ENCODE results near the gene CAMK2D.
A peak's percentile ranks its signal among the peaks of the same experiment; 100 is the strongest.
"Not testable (repeated sequence)": the region's sequence is repeated elsewhere in the genome, so short reads cannot be mapped to it uniquely, and the experiment has no call there.

The CAMK2D gene

DNA sequence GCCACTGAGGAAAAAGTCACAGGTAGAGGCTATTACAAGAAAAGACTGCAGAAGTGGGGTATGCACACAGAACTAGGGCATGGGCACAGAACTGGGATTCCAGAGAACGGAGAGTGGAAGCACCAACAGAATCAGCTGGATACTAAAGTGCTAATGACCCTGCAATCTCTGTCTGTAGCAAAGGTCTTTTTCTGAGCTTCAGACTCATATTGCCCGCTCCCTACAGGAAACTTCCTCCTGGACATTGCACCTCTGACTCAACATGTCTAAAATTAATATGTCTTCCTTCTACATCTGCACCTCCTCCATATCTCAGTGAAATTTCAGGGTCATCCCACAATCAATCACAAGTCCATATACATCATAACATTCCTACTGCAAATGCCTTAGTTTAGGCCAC is 5.3 kb upstream of the CAMK2D start:
- in situ Hi-C loops (cut with HindIII; ENCODE audit: low sequenced_read_pairs) = no loop called here
- no peak overlapping the region for H3K4me3 ChIP-seq (ENCODE audit: low read depth, low read length)
- DNase-seq (ENCODE audit: low read depth) = no peak
- no peak for TF ChIP-seq CTCF (IDR thresholded peaks at IDR 0.05; ENCODE audit: low read depth, low read length, missing control alignments)

- TF ChIP-seq CTCF (IDR thresholded peaks at IDR 0.05; ENCODE audit: low read depth, low read length, missing control alignments) = no peak
- H3K4me3 ChIP-seq (ENCODE audit: low read depth, low read length) = no peak overlapping the region
- no peak for DNase-seq (ENCODE audit: low read depth)
- in situ Hi-C loops (cut with HindIII; ENCODE audit: low sequenced_read_pairs) = no loop called here
Measured at GRCh38 chr4:113764720-113765264, 3.3 kb upstream of the CAMK2D start.

DNA sequence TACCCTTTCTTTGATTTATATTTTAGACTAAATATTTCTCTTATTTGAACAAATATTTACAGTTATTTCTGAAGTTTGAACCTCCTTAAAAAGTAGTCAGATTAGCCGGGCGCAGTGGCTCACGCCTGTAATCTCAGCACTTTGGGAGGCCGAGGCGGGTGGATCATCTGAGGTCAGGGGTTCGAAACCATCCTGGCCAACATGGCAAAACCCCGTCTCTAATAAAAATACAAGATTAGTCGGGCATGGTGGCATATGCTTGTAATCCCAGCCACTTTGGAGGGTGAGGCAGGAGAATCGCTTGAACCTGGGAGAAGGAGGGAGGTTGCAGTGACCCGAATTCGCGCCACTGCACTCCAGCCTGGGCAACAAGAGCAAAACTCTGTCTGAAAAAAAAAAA is 2.4 kb upstream of the CAMK2D start:
- H3K4me3 ChIP-seq (ENCODE audit: low read depth, low read length); DNase-seq (ENCODE audit: low read depth); in situ Hi-C loops (cut with HindIII; ENCODE audit: low sequenced_read_pairs): not testable (repeated sequence)

DNA sequence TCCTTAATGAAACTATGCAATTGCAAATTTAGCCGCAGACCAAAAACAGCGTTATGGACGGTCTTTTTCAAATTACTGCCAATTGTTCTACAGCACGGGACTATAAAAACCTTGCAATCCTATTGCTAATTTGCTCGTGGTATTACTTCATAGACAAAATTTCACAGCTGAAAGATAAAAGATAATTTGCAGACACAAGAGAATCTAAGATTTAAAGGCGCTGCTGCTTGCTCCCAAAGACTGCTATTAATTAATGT is 1.4 kb upstream of the CAMK2D start:
- no peak for TF ChIP-seq CTCF (IDR thresholded peaks at IDR 0.05; ENCODE audit: low read depth, low read length, missing control alignments)
- in situ Hi-C loops (cut with HindIII; ENCODE audit: low sequenced_read_pairs) = no loop called here

GRCh38 chr4:113762186-113763028 is 869 bp upstream of the CAMK2D start:
- H3K4me3 ChIP-seq (ENCODE audit: low read depth, low read length) = peak overlapping the region; percentile 99
- in situ Hi-C loops (cut with HindIII; ENCODE audit: low sequenced_read_pairs) = no loop called here
- TF ChIP-seq CTCF (IDR thresholded peaks at IDR 0.05; ENCODE audit: low read depth, low read length, missing control alignments) = peak; percentile 6
- DNase-seq (ENCODE audit: low read depth) = peak; percentile 99

More for the DNA sequence above, 1.4 kb upstream of the CAMK2D start:
- no peak for DNase-seq (ENCODE audit: low read depth)
- H3K4me3 ChIP-seq (ENCODE audit: low read depth, low read length) = peak overlapping the region; percentile 99

GRCh38 chr4:113760795-113761619 is 531 bp downstream of the CAMK2D start:
- DNase-seq (ENCODE audit: low read depth) = no peak
- no peak for TF ChIP-seq CTCF (IDR thresholded peaks at IDR 0.05; ENCODE audit: low read depth, low read length, missing control alignments)
- H3K4me3 ChIP-seq (ENCODE audit: low read depth, low read length) = peak overlapping the region; percentile 99
- in situ Hi-C loops (cut with HindIII; ENCODE audit: low sequenced_read_pairs) = no loop called here
